Lower leg skin (tissue), 3 donors: Measurements from ENCODE around the gene CCDC91.

Experiments used
- POLR2A ChIP-seq, 2 donors: fragments of 450-650 bp; IDR thresholded peaks; one replicate each; pipeline ENCODE4 v1.6.1; 2016 to 2017; ENCODE audit warnings: antibody characterized with exemption in 2 of 2, mild to moderate bottlenecking in 1 of 2, moderate library complexity in 1 of 2
- TF ChIP-seq, protein P1 (sequence below), 3 donors: fragments of 450-650 bp; IDR thresholded peaks; one replicate each; pipeline ENCODE4 v1.5.1; 2016; ENCODE audit warnings: antibody characterized with exemption in 3 of 3, mild to moderate bottlenecking in 3 of 3, moderate library complexity in 2 of 3

GRCh38 chr12:28189784-28190320 is 404 bp upstream of the CCDC91 start:
- TF ChIP-seq, protein P1, sequence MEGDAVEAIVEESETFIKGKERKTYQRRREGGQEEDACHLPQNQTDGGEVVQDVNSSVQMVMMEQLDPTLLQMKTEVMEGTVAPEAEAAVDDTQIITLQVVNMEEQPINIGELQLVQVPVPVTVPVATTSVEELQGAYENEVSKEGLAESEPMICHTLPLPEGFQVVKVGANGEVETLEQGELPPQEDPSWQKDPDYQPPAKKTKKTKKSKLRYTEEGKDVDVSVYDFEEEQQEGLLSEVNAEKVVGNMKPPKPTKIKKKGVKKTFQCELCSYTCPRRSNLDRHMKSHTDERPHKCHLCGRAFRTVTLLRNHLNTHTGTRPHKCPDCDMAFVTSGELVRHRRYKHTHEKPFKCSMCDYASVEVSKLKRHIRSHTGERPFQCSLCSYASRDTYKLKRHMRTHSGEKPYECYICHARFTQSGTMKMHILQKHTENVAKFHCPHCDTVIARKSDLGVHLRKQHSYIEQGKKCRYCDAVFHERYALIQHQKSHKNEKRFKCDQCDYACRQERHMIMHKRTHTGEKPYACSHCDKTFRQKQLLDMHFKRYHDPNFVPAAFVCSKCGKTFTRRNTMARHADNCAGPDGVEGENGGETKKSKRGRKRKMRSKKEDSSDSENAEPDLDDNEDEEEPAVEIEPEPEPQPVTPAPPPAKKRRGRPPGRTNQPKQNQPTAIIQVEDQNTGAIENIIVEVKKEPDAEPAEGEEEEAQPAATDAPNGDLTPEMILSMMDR (IDR thresholded peaks at IDR 0.05) = no peak
- TF ChIP-seq POLR2A (IDR thresholded peaks at IDR 0.05) = no peak
